NCI-H2196 treated with DMSO at 0.1 percent for 48 hours (cell line): ENCODE measurements around the gene GALNT18.

ENCODE experiments used
- DNase-seq: peaks from one replicate; lab custom pipeline; 2025; ENCODE audit not compliant: unreplicated experiment; lab: John Stamatoyannopoulos, UW

The GALNT18 gene

GRCh38 chr11:11289669-11290068 lies 332.1 kb downstream of the GALNT18 start:
- no peak for DNase-seq

- DNase-seq = no peak
Observed at GRCh38 chr11:11288972-11289616, 332.7 kb downstream of the GALNT18 start.

DNA sequence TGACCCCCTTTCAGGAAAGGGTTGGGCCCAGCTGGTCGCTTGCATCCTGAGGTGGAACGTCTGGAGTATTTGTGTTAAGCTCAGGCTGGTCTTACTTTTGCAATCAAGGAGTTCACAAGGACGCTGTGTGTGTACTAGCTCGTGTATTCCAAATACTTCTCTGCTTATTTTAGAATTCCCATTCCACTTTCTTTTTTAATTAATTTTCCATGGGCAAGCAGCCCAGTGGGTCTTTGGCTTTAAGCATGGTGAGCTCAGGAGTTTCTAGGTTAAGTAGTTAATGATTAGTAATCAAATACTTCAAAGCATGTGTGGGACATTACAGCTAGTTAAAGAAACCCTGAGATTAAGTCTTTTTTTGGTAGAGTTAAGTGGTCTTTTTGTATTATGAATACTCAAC lies 337.3 kb downstream of the GALNT18 start:
- no peak for DNase-seq

DNA sequence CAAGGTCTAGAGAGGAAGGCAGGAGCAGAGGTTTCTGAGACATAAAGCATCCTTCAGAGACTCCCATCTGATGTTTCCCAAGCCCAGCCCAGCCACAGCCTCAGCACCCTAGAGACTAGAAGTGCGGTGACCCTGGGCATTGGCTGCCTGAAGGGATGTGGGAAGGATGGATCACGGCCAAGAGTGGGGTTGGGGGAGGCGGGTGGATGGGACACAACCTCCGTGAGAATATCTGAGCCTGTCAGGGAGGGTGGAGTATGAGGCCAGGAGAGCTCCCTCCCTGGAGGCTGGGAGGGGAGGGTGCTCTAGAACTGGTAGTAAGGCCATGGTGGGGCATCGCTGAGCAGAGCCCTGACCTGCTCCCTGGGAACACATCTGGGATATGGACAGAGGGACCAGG lies 340.2 kb downstream of the GALNT18 start:
- DNase-seq = no peak

DNA sequence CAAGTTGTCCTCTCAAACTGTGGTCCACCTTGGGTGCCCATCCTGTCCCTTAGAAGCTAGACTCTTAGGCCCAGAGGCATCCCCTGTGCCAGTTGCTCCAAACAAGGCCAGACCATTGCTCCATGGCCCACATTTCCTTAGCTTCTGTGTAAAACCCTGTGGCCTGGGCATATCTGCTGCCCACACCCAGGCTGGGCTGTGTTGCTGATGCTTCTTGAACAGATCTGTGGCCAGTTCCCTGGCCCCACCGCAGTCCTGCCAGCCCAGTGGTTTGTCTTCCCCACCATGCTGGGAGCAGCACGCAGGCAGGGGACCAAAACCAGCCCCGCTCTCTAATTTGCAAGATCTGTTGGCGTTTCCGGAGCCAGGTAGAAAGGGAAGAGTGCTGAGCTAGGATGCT lies 341.0 kb downstream of the GALNT18 start:
- DNase-seq = no peak

- peak; percentile 37 for DNase-seq
Observed at GRCh38 chr11:11279956-11280689, 341.7 kb downstream of the GALNT18 start.

- DNase-seq = no peak
Observed at GRCh38 chr11:11272254-11272653, 349.6 kb downstream of the GALNT18 start.

DNA sequence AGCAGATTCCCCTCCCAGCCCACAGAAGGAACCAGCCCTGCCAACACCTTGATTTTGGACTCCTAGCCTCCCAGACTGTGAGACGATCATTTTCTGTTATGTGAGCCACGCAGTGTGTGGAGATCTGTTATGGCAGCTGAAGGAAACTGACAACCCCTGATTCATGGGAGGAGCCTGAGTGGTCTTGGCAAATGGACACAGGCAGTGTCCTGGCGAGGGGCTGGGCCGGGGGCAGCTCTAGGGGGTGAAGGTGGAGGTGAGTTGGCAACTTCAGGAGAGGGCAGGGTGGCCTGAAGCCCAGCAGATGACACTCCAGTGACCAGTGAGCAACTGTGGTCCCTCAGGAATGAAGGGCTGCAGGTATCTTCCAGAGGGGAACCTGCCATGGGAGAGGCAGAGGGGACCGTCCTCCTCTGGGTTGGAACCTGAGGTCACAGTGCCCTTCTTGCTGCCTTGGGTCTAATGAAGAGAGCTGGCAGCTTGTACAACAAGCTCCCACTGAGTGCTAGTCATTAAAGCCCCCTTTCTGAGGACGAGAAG lies 351.5 kb downstream of the GALNT18 start:
- no peak for DNase-seq

- DNase-seq = no peak
Observed at GRCh38 chr11:11268706-11269105, 353.1 kb downstream of the GALNT18 start.

GRCh38 chr11:11268119-11268518 lies 353.7 kb downstream of the GALNT18 start:
- no peak for DNase-seq

DNA sequence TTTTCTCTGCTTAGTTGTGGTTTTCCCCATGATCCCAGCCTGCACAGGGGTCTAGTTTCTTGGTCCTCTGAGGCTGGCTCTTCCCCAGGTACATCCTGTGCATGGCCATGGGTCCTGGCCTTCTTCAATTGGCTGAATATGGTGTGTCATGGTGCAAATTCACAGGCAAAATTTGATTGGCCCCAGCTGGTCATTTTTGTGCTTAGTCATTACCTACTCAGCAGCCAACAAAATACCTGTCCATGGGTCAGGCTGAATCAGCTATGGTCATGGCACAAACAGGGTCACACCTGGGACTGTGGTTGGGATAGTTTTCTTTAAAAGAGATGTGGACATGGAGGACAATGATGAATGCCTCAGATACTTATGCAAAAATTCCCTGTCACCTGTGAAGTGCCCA lies 354.5 kb downstream of the GALNT18 start:
- no peak for DNase-seq

- DNase-seq = no peak
Observed at GRCh38 chr11:11265994-11266606, 355.7 kb downstream of the GALNT18 start.

- no peak for DNase-seq
Observed at GRCh38 chr11:11265320-11265719, 356.5 kb downstream of the GALNT18 start.

- peak; percentile 48 for DNase-seq
Observed at GRCh38 chr11:11263238-11264005, 358.4 kb downstream of the GALNT18 start.

- DNase-seq = no peak
Observed at GRCh38 chr11:11262171-11262920, 359.5 kb downstream of the GALNT18 start.

- DNase-seq = no peak
Observed at GRCh38 chr11:11261629-11262028, 360.2 kb downstream of the GALNT18 start.

DNA sequence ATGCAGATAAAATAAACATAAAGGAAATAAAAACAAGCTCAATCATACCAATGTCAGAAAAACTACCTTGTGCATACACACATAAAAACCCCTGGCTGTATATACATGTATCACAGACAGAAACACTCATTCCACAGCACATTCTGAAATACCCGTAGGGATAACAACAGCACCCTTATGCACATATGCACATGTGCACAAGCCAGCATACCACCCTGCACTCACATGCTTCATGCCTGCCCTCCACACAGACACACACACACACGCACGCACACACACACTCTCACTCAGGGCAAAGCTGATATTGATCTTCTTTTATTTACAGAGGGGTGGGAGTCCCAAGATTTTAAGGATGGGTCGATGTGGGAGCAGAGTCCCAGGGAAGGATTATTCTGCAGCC lies 360.9 kb downstream of the GALNT18 start:
- no peak for DNase-seq

DNA sequence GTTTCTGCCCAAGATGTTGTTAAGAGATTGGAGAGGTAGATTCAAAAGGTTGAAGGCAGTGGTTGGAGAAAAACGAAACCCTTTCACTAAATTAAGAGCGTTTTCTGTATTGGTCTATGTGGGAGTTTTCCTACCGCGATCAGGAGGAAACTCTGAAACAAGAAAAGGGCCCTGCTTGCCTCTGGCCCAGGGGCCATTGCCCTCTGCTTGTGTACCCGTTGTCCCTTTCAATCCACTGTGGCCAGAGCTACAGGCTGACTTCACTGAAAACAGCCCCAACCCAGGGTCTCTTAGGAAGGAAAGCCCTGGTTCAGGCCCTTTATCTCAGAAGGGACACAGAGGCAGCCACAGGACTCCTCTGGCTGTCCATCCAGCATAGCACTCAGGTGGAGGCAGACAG lies 367.8 kb downstream of the GALNT18 start:
- DNase-seq = no peak

DNA sequence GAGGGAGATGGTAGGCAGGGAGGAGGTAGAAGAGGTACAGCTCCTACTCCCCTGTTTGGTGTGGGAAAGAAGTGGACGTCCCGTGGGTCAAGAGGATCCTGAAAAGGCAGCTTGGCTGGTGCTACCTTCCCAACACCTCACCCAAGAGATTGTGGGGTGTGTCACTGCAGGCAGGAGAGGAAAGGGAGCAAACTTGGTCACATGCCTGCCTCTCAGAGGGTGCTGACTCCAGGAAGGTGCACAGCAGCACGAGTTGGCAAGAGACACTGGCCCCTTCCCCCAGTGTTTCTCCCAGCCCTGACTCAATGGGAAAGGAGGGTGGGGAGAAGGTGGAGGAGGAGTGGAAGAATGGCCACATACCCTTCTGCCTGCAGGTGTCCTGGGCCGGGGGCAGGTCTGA lies 368.3 kb downstream of the GALNT18 start:
- no peak for DNase-seq

DNA sequence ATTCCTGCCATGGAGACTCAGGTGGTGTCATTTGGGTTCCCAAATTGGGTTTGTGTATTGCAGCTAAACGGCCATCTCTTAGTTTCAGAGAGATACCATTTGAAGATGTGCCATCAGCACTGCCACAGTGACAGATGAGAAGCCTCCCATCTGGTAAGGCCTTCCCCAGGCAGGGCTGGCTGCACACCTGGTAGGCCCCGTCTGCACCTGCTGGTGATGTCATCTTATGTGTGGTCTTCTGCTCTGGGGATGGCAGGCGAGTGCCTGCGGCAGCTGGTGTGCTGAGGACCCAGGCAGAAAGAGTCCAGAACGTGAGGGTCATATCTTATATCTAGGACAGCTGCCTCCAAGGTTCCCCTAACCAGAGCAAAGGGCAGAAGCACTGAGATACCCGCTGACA lies 369.4 kb downstream of the GALNT18 start:
- DNase-seq = peak; percentile 71
